K562 (cell line): ENCODE data around the gene MLX. TPM values are rescaled to one million over a fixed set of nuclear protein-coding genes. Genes with fewer than 3 reads are reported as not detected.

ENCODE experiments used
- ARHGAP35 ChIP-seq: fragments of 450-650 bp; IDR thresholded peaks from 2 replicates; pipeline ENCODE4 v1.6.1; 2018; ENCODE audit not compliant: partially characterized antibody
- BRD9 ChIP-seq: fragments of 450-650 bp; IDR thresholded peaks from 2 replicates; pipeline ENCODE4 v1.6.1; 2018; ENCODE audit warnings: low read depth; ENCODE audit not compliant: partially characterized antibody
- GATA2 ChIP-seq: sonication (generic); formaldehyde crosslinking; IDR thresholded peaks from 2 replicates; pipeline ENCODE4 v1.4.0; 2020; ENCODE audit warnings: mild to moderate bottlenecking, missing genetic modification reagents
- GATAD2B ChIP-seq: fragments of 450-650 bp; IDR thresholded peaks from 2 replicates; pipeline ENCODE4 v1.6.1; 2017; ENCODE audit warnings: mild to moderate bottlenecking, borderline replicate concordance
- HCFC1 ChIP-seq: IDR thresholded peaks from 2 replicates; pipeline ENCODE4 v1.6.1; 2012; ENCODE audit warnings: low read depth, low read length, improper control_type of control experiment
- HDAC6 ChIP-seq: IDR thresholded peaks from 2 replicates; pipeline ENCODE4 v1.6.1; 2012; ENCODE audit warnings: low read depth, mild to moderate bottlenecking, control low read depth, inconsistent platforms, low read length, moderate library complexity
- HMGXB4 ChIP-seq: sonication (generic); formaldehyde crosslinking; IDR thresholded peaks from 2 replicates; pipeline ENCODE4 v1.8.1; 2023; ENCODE audit warnings: mild to moderate bottlenecking, missing genetic modification reagents
- IRF2 ChIP-seq: sonication (generic); formaldehyde crosslinking; IDR thresholded peaks from 2 replicates; pipeline ENCODE4 v1.8.1; 2022; ENCODE audit warnings: mild to moderate bottlenecking, missing genetic modification reagents
- MCM2 ChIP-seq: fragments of 450-650 bp; IDR thresholded peaks from 2 replicates; pipeline ENCODE4 v1.6.1; 2017; ENCODE audit warnings: low read depth, mild to moderate bottlenecking
- MYC ChIP-seq, 2 experiments: fragments of 250-450 bp in 1 of 2; sonication (Bioruptor Pico) in 1 of 2; IDR thresholded peaks; 2 replicates each; pipeline versions ENCODE4 v1.5.1 to v1.6.1; 2012 to 2021; ENCODE audit warnings: low read depth in 2 of 2, borderline replicate concordance in 1 of 2, improper control_type of control experiment in 1 of 2, low read length in 1 of 2, mild to moderate bottlenecking in 1 of 2, moderate library complexity in 1 of 2
- PHF20 ChIP-seq: fragments of 450-650 bp; IDR thresholded peaks from 2 replicates; pipeline ENCODE4 v1.6.1; 2018; ENCODE audit not compliant: partially characterized antibody
- SRSF7 ChIP-seq: fragments of 200-400 bp; formaldehyde crosslinking; optimal IDR thresholded peaks from 2 replicates; pipeline ENCODE3; 2017; ENCODE audit warnings: mild to moderate bottlenecking, low read depth, low read length
- STAT6 ChIP-seq: sonication (generic); formaldehyde crosslinking; IDR thresholded peaks from 2 replicates; pipeline ENCODE4 v1.8.1; 2023; ENCODE audit warnings: mild to moderate bottlenecking, missing genetic modification reagents
- TAF15 ChIP-seq: fragments of 200-400 bp; formaldehyde crosslinking; IDR thresholded peaks from 2 replicates; pipeline ENCODE4 v1.6.1; 2017; ENCODE audit warnings: mild to moderate bottlenecking, low read depth, low read length, moderate library complexity
- TEAD4 ChIP-seq, 2 experiments: sonication (generic) in 1 of 2; formaldehyde crosslinking in 1 of 2; IDR thresholded peaks; 2 replicates each; pipeline versions ENCODE4 v1.6.1 to v1.8.0; 2012 to 2022; ENCODE audit warnings: borderline replicate concordance in 1 of 2, inconsistent platforms in 1 of 2, low read length in 1 of 2, mild to moderate bottlenecking in 1 of 2, missing genetic modification reagents in 1 of 2
- ZC3H8 ChIP-seq: fragments of 450-650 bp; IDR thresholded peaks from 2 replicates; pipeline ENCODE4 v1.6.1; 2017
- ZNF3 ChIP-seq: fragments of 250-450 bp; sonication (Bioruptor Pico); IDR thresholded peaks from 2 replicates; pipeline ENCODE4 v1.5.0; 2021; ENCODE audit warnings: mild to moderate bottlenecking, moderate library complexity
- ZNF347 ChIP-seq: fragments of 450-650 bp; formaldehyde crosslinking; IDR thresholded peaks from 2 replicates; pipeline ENCODE4 v1.4.0; 2020; ENCODE audit warnings: low read depth, mild to moderate bottlenecking, moderate library complexity
- ZNF57 ChIP-seq: fragments of 450-650 bp; formaldehyde crosslinking; IDR thresholded peaks from 2 replicates; pipeline ENCODE4 v1.4.0; 2020; ENCODE audit warnings: mild to moderate bottlenecking, moderate library complexity
- ZNF76 ChIP-seq: fragments of 250-450 bp; sonication (Bioruptor Pico); IDR thresholded peaks from 2 replicates; pipeline ENCODE4 v1.4.0; 2020; ENCODE audit warnings: mild to moderate bottlenecking, moderate library complexity, borderline replicate concordance
- polyA plus RNA-seq, 8 experiments: library from polyadenylated mRNA; depleted of rRNA in 4 of 8; stranded (reverse) in 5 of 8; unstranded in 3 of 8; fragments of >200 nt; fragmentation: Nextera tagmentation in 2 of 8; fragmentation: Illumina TruSeq in 1 of 8; extraction: Ambion mirVana in 2 of 8; extraction: Trizol in 1 of 8; gene quantifications; 2 replicates each; pipeline versions ENCODE4 v1.2.1 to v1.2.3, GENCODE V29; 2011 to 2014; ENCODE audit warnings: inconsistent platforms in 1 of 8, missing spikeins in 1 of 8
- total RNA-seq, 7 experiments: library from RNA; depleted of rRNA in 6 of 7; stranded (reverse); fragments of >200 nt in 6 of 7; fragmentation: Illumina TruSeq in 2 of 7; extraction: Trizol in 2 of 7; gene quantifications; 2 replicates each; pipeline versions ENCODE4 v1.2.1 to v1.2.3, GENCODE V29; 2011 to 2021; ENCODE audit warnings: low replicate concordance in 1 of 7
- TF ChIP-seq, protein P1 (sequence below): fragments of 450-650 bp; IDR thresholded peaks from 2 replicates; pipeline ENCODE4 v1.6.1; 2016
- TF ChIP-seq, protein P2 (sequence below): fragments of 450-650 bp; IDR thresholded peaks from 2 replicates; pipeline ENCODE4 v1.6.1; 2014; ENCODE audit warnings: low read depth, mild to moderate bottlenecking, moderate library complexity, borderline replicate concordance

The MLX gene
- total and polyA plus RNA-seq, 9 of the 15 experiments (the other 6 are each of a cell fraction or from before 2014, with no cell fraction given) = 42.9 to 100 (median 58.9) TPM

DNA sequence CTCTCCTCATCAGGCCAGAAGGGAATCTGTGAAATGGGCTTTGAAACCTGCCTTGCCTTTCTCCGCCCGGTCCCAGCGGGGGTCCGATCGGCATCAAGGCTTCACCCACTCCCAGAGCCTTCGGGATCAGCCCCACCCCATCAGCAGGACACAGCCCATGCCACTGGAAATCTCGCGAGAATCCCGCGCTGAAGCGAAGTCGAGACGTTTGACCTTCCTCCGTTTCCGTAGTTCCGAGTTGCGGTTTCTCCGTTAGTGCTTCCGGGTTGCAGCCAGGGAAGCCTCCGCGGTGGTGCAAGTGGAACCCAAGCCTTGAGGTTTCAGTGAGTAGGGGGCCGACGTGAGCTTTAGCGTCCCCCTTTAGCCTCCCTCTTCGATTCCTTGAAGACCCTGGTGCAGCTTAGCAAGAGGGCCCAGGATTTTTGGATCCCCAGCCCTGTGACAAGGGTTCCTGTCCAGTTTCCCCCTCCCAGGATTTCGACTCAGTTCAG is 5.0 kb upstream of the MLX start, which contains the start of gene COASY (continued):
- TF ChIP-seq PHF20 = peak; percentile 36
- no peak for TF ChIP-seq GATA2 (CRISPR knock-in tag)
- no peak for TF ChIP-seq ZC3H8
- no peak for TF ChIP-seq STAT6 (CRISPR knock-in tag)
- no peak for TF ChIP-seq GATAD2B
- TF ChIP-seq, protein P1, sequence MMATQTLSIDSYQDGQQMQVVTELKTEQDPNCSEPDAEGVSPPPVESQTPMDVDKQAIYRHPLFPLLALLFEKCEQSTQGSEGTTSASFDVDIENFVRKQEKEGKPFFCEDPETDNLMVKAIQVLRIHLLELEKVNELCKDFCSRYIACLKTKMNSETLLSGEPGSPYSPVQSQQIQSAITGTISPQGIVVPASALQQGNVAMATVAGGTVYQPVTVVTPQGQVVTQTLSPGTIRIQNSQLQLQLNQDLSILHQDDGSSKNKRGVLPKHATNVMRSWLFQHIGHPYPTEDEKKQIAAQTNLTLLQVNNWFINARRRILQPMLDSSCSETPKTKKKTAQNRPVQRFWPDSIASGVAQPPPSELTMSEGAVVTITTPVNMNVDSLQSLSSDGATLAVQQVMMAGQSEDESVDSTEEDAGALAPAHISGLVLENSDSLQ = 0 out of 2 replicates have a peak, but pooled peaks have one; percentile 22
- TF ChIP-seq ZNF347 (CRISPR knock-in tag) = no peak
- no peak for TF ChIP-seq ZNF3 (CRISPR knock-in tag)
- TF ChIP-seq HDAC6 = no peak
- peak; percentile 79 for TF ChIP-seq HCFC1
- TF ChIP-seq, protein P2, sequence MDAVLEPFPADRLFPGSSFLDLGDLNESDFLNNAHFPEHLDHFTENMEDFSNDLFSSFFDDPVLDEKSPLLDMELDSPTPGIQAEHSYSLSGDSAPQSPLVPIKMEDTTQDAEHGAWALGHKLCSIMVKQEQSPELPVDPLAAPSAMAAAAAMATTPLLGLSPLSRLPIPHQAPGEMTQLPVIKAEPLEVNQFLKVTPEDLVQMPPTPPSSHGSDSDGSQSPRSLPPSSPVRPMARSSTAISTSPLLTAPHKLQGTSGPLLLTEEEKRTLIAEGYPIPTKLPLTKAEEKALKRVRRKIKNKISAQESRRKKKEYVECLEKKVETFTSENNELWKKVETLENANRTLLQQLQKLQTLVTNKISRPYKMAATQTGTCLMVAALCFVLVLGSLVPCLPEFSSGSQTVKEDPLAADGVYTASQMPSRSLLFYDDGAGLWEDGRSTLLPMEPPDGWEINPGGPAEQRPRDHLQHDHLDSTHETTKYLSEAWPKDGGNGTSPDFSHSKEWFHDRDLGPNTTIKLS = peak; percentile 96
- TF ChIP-seq ZNF57 (CRISPR knock-in tag) = no peak
- no peak for TF ChIP-seq MCM2
- no peak for TF ChIP-seq TAF15
- TF ChIP-seq TEAD4 (IDR thresholded peaks at IDR 0.05; ENCODE audit: low read length) = no peak; the same call in 1 of the 2 replicates
- TF ChIP-seq TEAD4 (CRISPR knock-in tag; IDR thresholded peaks at IDR 0.05; ENCODE audit: borderline replicate concordance) = no peak
- no peak for TF ChIP-seq SRSF7
- TF ChIP-seq IRF2 (CRISPR knock-in tag) = no peak
- TF ChIP-seq HMGXB4 (CRISPR knock-in tag) = no peak
- TF ChIP-seq MYC (IDR thresholded peaks at IDR 0.05; ENCODE audit: low read depth, low read length) = peak; percentile 70; the same call in 1 of the 2 replicates
- TF ChIP-seq MYC (CRISPR knock-in tag; IDR thresholded peaks at IDR 0.05; ENCODE audit: borderline replicate concordance, low read depth) = no peak
- peak; percentile 98 for TF ChIP-seq ARHGAP35
- no peak for TF ChIP-seq ZNF76 (CRISPR knock-in tag)
- no peak for TF ChIP-seq BRD9
